ENCODE data around the gene DPH6.

The DPH6 gene

DNA sequence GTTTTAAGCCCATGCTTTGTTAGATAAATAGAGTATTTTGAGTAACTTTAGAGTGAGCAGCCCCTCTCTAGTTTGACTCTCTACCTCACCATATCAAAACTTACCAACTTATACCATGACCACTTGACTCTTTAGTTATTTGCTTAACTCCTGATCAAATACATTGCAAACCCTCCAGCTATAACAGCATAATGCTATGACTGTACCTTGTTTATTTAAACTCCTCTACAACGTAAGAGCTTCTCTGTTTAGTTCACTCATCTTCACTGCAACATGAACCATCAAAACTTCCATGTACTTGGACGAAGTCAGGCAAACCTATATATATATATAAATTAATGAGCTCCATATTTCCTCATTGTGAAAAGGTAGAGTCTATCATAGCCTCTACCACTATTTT is 218.2 kb downstream of the DPH6 start:
- DNase-seq: no peak

DNA sequence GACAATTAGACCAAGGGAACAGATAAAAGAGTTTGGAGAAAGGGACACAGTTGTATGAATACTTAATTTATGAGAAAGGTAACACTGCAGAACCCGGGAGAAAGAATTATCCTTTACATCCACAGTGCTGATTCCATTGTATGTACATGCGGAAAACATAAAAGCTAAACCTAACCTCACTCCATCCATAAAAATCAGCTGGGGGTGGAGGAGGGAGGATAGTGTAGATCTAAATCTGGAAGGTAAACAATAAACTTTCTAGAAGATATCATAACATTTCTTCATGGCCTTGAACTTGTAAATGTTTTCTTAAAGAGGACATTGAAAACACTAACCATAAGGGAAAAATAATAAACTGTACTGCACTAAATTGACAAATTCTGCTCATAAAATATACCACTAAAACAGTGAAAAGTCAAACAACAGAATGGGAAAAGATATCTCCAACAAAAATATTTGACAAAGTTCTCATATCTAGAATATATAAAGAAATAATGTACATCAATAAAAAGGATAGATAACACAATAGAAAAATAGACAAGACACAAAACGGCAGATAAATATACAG is 220.5 kb downstream of the DPH6 start:
- DNase-seq: no peak

DNA sequence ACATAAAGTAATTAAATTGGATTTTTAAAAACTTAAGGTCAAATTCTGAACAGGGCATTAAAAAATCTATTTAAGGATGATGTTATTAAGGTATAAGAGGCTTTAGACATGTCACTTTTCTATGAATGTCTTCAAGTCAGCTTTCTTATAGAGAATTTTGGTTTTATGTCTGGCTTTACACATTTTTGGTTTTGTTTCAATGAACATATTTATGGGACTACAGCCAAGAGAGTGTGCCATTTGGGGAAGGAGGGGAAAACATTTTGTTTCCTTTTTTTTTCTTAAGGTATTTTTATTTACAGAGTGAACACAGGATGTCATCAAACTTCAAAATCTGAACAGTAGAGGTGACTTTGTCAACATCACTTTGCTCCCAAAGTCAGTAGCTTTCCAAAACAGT is 222.8 kb downstream of the DPH6 start:
- no peak for DNase-seq

DNA sequence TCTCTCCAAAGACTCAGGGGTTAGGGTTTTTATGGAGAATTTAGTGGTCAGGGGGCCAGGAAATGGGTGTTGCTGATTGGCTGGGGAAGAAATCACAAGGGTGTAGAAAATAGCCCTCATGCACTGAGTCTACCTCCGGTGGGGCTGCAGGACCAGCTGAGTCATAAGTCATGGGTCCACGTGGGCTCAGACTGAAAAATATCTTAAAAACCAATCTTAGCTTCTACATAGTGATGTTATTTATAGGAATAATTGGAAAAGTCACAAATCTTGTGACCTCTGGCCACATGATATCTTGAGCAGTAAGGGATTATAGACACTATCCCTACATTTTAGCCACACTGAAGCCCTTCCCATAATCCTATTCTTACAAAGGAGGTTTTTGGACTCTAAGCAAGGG is 224.0 kb downstream of the DPH6 start:
- DNase-seq: no peak

DNA sequence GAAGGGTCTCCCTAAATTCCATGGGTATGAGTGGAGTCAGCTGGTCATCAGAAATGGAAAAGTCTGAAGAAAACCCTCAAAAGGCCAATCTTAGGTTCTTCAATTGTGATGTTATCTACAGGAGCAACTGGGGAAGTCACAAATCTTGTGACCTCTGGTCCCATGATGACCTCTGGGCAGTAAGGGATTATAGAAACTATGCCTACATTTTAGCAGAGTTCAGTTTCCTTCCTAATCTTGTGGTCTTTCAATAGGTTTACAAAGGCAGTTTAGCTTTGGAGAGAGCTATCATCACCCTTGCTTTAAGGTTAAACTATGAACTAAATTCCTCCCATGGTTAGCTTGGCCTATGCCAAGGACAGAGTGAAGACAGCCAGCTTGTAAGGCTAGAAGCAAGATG is 225.1 kb downstream of the DPH6 start:
- DNase-seq: no peak

Measured in SW 1271 (cell line).